K562 (cell line): ENCODE results near the gene CRTC3. TPM values are rescaled to one million over a fixed set of nuclear protein-coding genes. Genes with fewer than 3 reads are reported as not detected.

Experiments
- C11orf30 ChIP-seq: fragments of 450-650 bp; IDR thresholded peaks from 2 replicates; pipeline ENCODE4 v1.6.1; 2016; ENCODE audit warnings: low read depth, mild to moderate bottlenecking
- CXXC5 ChIP-seq: fragments of 250-450 bp; sonication (Bioruptor Pico); IDR thresholded peaks from 2 replicates; pipeline ENCODE4 v1.8.0; 2022; ENCODE audit warnings: inconsistent platforms, mild to moderate bottlenecking, moderate library complexity
- HDAC1 ChIP-seq, 2 experiments: fragments of 450-650 bp; IDR thresholded peaks; 2 replicates each; pipeline ENCODE4 v1.6.1; 2016 to 2017; ENCODE audit warnings: inconsistent platforms in 1 of 2, mild to moderate bottlenecking in 1 of 2, moderate library complexity in 1 of 2
- RAD21 ChIP-seq, 2 experiments: fragments of 250-450 bp in 1 of 2; fragments of 450-650 bp in 1 of 2; sonication (Bioruptor Pico) in 1 of 2; formaldehyde crosslinking in 1 of 2; IDR thresholded peaks in 1 of 2; conservative IDR thresholded peaks in 1 of 2; 2 replicates each; pipeline versions ENCODE4 v1.4.0 to v1.8.0; 2020 to 2022; ENCODE audit warnings: mild to moderate bottlenecking in 2 of 2, moderate library complexity in 1 of 2
- SMARCC2 ChIP-seq: fragments of 450-650 bp; IDR thresholded peaks from 2 replicates; pipeline ENCODE4 v1.6.1; 2017; ENCODE audit warnings: antibody characterized with exemption, moderate library complexity, mild to moderate bottlenecking, low read depth
- SOX6 ChIP-seq: fragments of 450-650 bp; IDR thresholded peaks from 2 replicates; pipeline ENCODE4 v1.6.1; 2014; ENCODE audit warnings: mild to moderate bottlenecking
- polyA plus RNA-seq, 8 experiments: library from polyadenylated mRNA; depleted of rRNA in 4 of 8; stranded (reverse) in 5 of 8; unstranded in 3 of 8; fragments of >200 nt; fragmentation: Nextera tagmentation in 2 of 8; fragmentation: Illumina TruSeq in 1 of 8; extraction: Ambion mirVana in 2 of 8; extraction: Trizol in 1 of 8; gene quantifications; 2 replicates each; pipeline versions ENCODE4 v1.2.1 to v1.2.3, GENCODE V29; 2011 to 2014; ENCODE audit warnings: inconsistent platforms in 1 of 8, missing spikeins in 1 of 8
- total RNA-seq, 7 experiments: library from RNA; depleted of rRNA in 6 of 7; stranded (reverse); fragments of >200 nt in 6 of 7; fragmentation: Illumina TruSeq in 2 of 7; extraction: Trizol in 2 of 7; gene quantifications; 2 replicates each; pipeline versions ENCODE4 v1.2.1 to v1.2.3, GENCODE V29; 2011 to 2021; ENCODE audit warnings: low replicate concordance in 1 of 7
- TF ChIP-seq, protein P1 (sequence below): fragments of 450-650 bp; IDR thresholded peaks from 2 replicates; pipeline ENCODE4 v1.6.1; 2017; ENCODE audit warnings: antibody characterized with exemption, mild to moderate bottlenecking
- TF ChIP-seq, protein P2 (sequence below): fragments of 450-650 bp; IDR thresholded peaks from 2 replicates; pipeline ENCODE4 v1.6.1; 2016; ENCODE audit warnings: low read depth, mild to moderate bottlenecking, moderate library complexity
- TF ChIP-seq, protein P3 (sequence below): fragments of 450-650 bp; IDR thresholded peaks from 2 replicates; pipeline ENCODE4 v1.6.1; 2016; ENCODE audit warnings: mild to moderate bottlenecking, moderate library complexity
- TF ChIP-seq, protein P4 (sequence below): sonication (generic); formaldehyde crosslinking; IDR thresholded peaks from 2 replicates; pipeline ENCODE4 v1.8.1; 2022; ENCODE audit warnings: missing genetic modification reagents

CRTC3 gene
- total and polyA plus RNA-seq, 9 of the 15 experiments (the other 6 are each of a cell fraction or from before 2014, with no cell fraction given), result 1.2 to 19.0 (median 11.6) TPM

DNA sequence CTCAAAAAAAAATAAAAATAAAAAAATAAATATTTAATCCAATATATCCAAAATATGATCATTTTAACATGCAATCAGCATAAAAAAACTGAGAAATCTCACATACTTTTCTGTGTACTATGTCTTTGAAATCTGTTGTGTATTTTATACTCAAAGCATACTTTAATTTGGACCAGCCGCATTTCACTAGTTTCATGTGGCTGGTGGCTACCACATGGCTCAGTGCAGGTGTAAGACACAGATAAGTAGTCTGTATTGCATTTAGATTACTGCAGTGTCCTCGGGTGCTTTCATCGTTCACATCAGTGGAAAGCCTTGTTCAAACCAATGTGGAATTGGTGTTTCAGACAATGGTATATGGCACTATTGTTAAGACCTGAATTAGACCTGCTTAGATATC is 11.0 kb downstream of the CRTC3 start (continued):
- TF ChIP-seq, protein P1, sequence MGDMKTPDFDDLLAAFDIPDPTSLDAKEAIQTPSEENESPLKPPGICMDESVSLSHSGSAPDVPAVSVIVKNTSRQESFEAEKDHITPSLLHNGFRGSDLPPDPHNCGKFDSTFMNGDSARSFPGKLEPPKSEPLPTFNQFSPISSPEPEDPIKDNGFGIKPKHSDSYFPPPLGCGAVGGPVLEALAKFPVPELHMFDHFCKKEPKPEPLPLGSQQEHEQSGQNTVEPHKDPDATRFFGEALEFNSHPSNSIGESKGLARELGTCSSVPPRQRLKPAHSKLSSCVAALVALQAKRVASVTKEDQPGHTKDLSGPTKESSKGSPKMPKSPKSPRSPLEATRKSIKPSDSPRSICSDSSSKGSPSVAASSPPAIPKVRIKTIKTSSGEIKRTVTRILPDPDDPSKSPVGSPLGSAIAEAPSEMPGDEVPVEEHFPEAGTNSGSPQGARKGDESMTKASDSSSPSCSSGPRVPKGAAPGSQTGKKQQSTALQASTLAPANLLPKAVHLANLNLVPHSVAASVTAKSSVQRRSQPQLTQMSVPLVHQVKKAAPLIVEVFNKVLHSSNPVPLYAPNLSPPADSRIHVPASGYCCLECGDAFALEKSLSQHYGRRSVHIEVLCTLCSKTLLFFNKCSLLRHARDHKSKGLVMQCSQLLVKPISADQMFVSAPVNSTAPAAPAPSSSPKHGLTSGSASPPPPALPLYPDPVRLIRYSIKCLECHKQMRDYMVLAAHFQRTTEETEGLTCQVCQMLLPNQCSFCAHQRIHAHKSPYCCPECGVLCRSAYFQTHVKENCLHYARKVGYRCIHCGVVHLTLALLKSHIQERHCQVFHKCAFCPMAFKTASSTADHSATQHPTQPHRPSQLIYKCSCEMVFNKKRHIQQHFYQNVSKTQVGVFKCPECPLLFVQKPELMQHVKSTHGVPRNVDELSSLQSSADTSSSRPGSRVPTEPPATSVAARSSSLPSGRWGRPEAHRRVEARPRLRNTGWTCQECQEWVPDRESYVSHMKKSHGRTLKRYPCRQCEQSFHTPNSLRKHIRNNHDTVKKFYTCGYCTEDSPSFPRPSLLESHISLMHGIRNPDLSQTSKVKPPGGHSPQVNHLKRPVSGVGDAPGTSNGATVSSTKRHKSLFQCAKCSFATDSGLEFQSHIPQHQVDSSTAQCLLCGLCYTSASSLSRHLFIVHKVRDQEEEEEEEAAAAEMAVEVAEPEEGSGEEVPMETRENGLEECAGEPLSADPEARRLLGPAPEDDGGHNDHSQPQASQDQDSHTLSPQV, result peak; percentile 40; the same call in 1 of the 2 replicates
- TF ChIP-seq RAD21 (CRISPR knock-in tag; conservative IDR thresholded peaks at IDR 0.05 in 1 of 2, IDR thresholded peaks at IDR 0.05 in 1 of 2) (0 out of 4 replicates have a peak, but pooled peaks of 1 of the 2 experiments have one; percentile 3), SOX6 (peak; percentile 90), SMARCC2 (no peak), C11orf30 (peak; percentile 26; the same call in 1 of the 2 replicates), CXXC5 (peak; percentile 44; the same call in 1 of the 2 replicates), HDAC1 (IDR thresholded peaks at IDR 0.05) (no peak)
- TF ChIP-seq, protein P2, sequence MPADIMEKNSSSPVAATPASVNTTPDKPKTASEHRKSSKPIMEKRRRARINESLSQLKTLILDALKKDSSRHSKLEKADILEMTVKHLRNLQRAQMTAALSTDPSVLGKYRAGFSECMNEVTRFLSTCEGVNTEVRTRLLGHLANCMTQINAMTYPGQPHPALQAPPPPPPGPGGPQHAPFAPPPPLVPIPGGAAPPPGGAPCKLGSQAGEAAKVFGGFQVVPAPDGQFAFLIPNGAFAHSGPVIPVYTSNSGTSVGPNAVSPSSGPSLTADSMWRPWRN, result peak; percentile 56; the same call in 1 of the 2 replicates
- TF ChIP-seq, protein P3, sequence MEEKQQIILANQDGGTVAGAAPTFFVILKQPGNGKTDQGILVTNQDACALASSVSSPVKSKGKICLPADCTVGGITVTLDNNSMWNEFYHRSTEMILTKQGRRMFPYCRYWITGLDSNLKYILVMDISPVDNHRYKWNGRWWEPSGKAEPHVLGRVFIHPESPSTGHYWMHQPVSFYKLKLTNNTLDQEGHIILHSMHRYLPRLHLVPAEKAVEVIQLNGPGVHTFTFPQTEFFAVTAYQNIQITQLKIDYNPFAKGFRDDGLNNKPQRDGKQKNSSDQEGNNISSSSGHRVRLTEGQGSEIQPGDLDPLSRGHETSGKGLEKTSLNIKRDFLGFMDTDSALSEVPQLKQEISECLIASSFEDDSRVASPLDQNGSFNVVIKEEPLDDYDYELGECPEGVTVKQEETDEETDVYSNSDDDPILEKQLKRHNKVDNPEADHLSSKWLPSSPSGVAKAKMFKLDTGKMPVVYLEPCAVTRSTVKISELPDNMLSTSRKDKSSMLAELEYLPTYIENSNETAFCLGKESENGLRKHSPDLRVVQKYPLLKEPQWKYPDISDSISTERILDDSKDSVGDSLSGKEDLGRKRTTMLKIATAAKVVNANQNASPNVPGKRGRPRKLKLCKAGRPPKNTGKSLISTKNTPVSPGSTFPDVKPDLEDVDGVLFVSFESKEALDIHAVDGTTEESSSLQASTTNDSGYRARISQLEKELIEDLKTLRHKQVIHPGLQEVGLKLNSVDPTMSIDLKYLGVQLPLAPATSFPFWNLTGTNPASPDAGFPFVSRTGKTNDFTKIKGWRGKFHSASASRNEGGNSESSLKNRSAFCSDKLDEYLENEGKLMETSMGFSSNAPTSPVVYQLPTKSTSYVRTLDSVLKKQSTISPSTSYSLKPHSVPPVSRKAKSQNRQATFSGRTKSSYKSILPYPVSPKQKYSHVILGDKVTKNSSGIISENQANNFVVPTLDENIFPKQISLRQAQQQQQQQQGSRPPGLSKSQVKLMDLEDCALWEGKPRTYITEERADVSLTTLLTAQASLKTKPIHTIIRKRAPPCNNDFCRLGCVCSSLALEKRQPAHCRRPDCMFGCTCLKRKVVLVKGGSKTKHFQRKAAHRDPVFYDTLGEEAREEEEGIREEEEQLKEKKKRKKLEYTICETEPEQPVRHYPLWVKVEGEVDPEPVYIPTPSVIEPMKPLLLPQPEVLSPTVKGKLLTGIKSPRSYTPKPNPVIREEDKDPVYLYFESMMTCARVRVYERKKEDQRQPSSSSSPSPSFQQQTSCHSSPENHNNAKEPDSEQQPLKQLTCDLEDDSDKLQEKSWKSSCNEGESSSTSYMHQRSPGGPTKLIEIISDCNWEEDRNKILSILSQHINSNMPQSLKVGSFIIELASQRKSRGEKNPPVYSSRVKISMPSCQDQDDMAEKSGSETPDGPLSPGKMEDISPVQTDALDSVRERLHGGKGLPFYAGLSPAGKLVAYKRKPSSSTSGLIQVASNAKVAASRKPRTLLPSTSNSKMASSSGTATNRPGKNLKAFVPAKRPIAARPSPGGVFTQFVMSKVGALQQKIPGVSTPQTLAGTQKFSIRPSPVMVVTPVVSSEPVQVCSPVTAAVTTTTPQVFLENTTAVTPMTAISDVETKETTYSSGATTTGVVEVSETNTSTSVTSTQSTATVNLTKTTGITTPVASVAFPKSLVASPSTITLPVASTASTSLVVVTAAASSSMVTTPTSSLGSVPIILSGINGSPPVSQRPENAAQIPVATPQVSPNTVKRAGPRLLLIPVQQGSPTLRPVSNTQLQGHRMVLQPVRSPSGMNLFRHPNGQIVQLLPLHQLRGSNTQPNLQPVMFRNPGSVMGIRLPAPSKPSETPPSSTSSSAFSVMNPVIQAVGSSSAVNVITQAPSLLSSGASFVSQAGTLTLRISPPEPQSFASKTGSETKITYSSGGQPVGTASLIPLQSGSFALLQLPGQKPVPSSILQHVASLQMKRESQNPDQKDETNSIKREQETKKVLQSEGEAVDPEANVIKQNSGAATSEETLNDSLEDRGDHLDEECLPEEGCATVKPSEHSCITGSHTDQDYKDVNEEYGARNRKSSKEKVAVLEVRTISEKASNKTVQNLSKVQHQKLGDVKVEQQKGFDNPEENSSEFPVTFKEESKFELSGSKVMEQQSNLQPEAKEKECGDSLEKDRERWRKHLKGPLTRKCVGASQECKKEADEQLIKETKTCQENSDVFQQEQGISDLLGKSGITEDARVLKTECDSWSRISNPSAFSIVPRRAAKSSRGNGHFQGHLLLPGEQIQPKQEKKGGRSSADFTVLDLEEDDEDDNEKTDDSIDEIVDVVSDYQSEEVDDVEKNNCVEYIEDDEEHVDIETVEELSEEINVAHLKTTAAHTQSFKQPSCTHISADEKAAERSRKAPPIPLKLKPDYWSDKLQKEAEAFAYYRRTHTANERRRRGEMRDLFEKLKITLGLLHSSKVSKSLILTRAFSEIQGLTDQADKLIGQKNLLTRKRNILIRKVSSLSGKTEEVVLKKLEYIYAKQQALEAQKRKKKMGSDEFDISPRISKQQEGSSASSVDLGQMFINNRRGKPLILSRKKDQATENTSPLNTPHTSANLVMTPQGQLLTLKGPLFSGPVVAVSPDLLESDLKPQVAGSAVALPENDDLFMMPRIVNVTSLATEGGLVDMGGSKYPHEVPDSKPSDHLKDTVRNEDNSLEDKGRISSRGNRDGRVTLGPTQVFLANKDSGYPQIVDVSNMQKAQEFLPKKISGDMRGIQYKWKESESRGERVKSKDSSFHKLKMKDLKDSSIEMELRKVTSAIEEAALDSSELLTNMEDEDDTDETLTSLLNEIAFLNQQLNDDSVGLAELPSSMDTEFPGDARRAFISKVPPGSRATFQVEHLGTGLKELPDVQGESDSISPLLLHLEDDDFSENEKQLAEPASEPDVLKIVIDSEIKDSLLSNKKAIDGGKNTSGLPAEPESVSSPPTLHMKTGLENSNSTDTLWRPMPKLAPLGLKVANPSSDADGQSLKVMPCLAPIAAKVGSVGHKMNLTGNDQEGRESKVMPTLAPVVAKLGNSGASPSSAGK, result peak; percentile 47; the same call in 1 of the 2 replicates
- TF ChIP-seq, protein P4, sequence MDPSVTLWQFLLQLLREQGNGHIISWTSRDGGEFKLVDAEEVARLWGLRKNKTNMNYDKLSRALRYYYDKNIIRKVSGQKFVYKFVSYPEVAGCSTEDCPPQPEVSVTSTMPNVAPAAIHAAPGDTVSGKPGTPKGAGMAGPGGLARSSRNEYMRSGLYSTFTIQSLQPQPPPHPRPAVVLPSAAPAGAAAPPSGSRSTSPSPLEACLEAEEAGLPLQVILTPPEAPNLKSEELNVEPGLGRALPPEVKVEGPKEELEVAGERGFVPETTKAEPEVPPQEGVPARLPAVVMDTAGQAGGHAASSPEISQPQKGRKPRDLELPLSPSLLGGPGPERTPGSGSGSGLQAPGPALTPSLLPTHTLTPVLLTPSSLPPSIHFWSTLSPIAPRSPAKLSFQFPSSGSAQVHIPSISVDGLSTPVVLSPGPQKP, result no peak
